NOMO-1 treated with DMSO at 0.1 percent for 48 hours (cell line): Measurements from ENCODE around the gene TLE4.

Experiments
- DNase-seq: peaks from one replicate; lab custom pipeline; 2025; ENCODE audit not compliant: unreplicated experiment; lab: John Stamatoyannopoulos, UW

TLE4 gene

GRCh38 chr9:79684711-79685575 is 113.2 kb downstream of the TLE4 start:
- DNase-seq = no peak

DNA sequence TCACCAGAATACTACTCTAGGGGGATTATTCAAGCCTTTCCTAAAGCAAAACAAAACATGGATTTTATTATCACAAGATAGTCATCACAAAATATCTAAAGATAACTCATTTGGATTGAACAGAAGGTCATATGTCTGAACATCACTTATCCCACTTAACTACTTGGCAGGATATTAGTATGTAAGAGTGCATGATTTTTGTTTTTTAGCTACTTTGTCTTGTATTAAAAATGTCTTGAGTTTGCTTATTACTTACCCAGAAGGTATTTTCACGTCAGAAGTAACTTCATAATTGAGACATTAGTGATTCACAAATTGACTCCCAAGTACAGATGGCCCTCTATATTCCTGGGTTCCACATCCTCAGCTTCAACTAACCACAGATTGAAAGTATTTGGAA is 113.8 kb downstream of the TLE4 start:
- no peak for DNase-seq

DNA sequence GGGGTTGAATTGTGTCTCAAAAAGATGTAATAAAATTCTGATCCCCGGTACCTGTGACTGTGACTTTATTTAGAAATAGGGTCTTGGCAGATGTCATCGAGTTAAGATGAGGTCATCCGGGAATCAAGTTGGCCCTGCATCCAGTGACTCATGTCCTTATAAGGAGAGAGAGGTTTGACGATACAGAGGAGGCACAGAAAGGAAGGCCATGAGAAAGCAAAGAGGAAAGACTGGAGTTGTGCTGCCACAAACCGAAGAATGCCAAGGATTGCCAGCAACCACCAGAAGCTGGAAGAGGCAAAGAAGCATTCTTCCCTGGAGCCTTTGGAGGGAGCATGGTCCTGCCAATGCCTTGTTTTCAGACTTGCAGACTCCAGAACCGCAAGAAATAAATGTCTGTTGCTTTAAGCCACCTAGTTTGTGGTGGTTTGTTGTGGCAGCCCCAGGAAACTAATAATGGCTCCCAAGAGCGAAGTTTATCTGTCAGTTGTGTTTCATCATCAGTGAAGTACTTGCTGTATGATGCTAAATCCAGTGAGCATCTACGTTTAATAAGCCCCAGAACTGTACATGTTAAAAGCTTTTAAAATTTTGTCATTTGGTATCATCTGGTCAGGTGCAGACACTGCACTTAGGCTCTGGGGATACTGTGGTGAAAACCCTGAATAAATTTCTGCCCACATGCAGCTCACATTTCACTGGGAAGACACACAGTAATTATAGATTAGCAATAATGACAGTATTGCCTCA is 114.8 kb downstream of the TLE4 start:
- DNase-seq = no peak

DNA sequence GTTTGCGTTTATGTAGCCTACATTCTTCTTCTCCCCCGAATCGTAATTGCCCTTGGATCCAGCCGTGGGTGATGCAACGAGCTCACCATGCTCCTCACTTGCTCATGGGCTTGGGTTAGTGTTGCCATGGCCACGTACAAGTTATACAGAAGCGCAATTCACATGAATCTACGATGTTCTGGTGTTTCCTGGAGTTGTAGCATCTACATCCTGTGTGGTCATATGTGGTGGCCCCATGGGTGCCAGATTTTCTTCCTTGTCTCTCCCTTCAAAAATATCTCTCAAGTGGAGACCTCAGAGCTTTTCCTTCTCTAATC is 115.3 kb downstream of the TLE4 start:
- DNase-seq = no peak

DNA sequence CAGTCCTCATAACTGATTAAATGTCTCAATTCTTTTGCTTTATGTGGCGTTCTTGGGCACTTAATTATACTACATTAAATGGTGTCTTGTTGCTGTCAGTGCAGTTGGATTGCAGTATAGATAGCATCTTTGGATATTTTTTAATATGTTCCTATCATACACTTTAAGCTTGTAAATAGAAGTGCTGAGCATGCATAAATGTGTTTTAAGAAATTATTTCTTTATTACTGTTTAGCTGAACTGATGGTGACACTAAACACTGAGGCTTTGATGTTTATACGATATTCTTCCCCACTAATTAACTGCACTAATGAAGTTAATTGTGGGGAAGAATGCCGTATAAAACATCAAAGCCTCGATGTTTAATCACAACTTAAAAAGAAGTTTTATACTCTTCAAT is 116.6 kb downstream of the TLE4 start:
- DNase-seq = no peak

- DNase-seq = no peak
Measured at GRCh38 chr9:79689576-79689975, 117.8 kb downstream of the TLE4 start.

DNA sequence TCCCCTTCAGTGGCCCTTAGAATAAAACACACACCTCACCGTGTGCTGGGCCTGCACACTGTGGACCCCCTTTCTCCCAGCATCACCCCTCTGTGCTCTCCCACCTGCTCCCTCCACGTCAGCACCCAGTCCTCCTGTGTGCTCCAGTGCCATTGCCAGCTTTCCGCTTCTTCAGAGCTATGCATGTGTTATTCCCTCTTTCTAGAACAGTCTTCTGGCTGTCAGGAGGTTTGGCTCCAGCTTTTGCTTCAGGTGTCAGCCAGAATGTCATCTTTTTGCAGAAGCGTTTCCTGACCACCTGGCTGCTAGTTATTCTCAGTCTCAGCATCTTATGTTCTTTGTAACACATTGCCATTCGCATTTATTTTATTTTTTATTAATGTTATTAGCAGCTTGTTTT is 119.7 kb downstream of the TLE4 start:
- no peak for DNase-seq

GRCh38 chr9:79692857-79693571 is 121.2 kb downstream of the TLE4 start:
- DNase-seq = no peak

GRCh38 chr9:79693750-79694149 is 122.0 kb downstream of the TLE4 start:
- no peak for DNase-seq

- no peak for DNase-seq
Measured at GRCh38 chr9:79694208-79694607, 122.4 kb downstream of the TLE4 start.

- DNase-seq = no peak
Measured at GRCh38 chr9:79694676-79695400, 123.1 kb downstream of the TLE4 start.

GRCh38 chr9:79695531-79696175 is 123.9 kb downstream of the TLE4 start:
- DNase-seq = no peak

DNA sequence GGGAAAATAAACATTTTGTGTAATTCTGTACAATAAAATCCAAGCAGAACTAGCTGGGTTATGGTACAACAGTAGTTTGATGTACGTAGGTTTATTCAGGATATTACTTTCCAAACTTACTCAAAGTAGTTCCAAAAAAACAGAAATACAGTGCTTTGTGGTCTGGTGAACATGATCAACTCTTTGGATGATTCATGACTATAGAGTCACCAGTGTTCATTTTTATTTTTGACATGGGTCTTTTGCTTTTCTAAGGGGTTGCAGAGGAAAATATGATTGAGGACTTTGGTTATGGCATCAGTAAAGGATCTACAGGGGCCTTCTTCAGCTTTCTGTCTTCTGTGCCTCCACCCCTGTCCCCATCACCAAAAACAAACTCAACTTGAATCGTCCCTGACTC is 127.2 kb downstream of the TLE4 start:
- DNase-seq = no peak

GRCh38 chr9:79699479-79699878 is 127.7 kb downstream of the TLE4 start:
- DNase-seq = no peak

GRCh38 chr9:79700607-79701360 is 129.0 kb downstream of the TLE4 start:
- no peak for DNase-seq

GRCh38 chr9:79701651-79702050 is 129.9 kb downstream of the TLE4 start:
- peak; percentile 81 for DNase-seq

DNA sequence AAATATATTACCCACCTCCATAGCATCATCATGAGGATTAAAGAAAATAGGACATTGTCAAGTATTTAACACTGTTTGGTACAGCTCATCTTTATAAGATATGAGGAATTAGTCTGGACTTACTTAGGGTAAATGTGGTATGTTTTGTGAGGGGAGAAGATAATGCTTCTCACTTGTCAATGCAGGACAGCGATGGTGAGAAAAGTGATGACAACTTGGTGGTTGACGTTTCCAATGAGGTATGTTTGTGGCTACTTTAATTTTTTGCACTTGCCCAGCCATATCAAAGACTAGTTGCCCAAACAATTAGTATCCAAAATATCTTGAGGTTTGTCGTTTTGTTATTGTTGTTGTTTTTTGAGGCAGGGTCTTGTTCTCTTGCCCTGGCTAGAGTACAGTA is 133.9 kb downstream of the TLE4 start:
- no peak for DNase-seq

DNA sequence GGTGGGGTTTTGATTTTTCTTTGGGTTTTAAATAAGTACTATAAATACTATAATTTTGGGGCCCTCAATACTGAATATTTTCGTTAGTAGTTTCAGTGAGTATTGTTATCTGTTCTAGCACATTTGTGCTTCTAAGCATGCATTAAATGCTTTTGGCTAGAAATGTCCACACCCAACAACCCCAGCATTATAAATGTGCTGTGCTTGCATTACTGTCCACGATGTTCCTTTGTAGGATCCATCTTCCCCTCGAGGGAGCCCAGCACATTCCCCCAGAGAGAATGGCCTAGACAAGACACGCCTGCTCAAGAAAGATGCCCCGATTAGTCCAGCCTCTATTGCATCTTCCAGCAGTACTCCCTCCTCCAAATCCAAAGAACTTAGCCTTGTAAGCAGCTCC is 134.7 kb downstream of the TLE4 start:
- DNase-seq = no peak

GRCh38 chr9:79707589-79707988 is 135.8 kb downstream of the TLE4 start:
- no peak for DNase-seq

DNA sequence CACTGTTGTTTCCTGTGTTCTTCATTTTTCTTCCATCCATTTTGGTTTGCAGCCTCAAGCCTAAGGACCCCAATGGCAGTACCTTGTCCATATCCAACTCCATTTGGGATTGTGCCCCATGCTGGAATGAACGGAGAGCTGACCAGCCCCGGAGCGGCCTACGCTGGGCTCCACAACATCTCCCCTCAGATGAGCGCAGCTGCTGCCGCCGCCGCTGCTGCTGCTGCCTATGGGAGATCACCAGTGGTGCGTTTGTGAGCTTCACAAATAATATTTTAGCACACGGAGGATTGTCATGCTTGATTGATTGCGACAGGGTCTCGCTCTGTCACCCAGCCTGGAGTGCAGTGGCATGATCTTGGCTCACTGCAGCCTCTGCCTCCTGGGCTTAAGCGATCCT is 136.8 kb downstream of the TLE4 start:
- no peak for DNase-seq
